ENCODE data around the gene MORN5.

The MORN5 gene

DNA sequence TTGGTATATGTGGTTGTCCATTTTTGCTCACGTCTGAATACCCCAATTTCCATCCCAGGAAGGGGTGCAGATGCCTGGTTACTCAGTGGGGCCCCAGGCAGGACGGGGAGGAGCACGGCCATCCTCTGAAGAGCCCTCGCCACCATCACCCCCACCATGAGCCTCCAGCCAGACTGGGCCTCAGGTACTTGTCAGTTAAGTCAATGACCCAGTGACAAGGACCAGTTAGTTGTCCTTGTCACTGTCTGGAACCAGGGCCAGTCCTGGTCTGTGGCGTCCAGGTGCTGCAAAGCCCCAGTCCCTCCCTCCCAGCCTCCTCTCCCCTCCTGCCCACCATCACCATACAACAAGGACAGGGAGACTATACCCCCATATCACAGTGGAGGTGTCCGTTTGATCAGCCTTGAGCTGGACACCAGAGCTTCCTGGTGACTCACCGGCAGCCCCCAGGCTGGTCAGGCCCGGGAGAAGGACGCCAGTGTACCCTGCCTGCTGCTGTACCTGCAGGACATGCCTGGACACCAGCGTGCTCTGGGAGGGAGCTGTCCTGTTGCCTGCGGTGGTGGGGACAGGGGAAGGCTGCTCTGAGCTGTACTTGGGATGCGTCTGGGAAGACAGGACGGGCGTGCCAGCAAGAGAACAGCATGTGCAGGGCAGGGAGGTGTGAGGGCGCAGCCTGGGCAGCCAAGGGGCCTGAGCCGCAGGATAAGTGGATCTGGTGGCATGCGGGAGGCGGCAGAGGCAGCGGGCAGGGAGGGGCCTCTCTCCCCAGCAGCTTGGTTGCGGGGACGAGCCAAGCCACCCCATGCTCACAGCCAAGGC lies 34.0 kb upstream of the MORN5 start:
- FAIRE-seq = no peak

DNA sequence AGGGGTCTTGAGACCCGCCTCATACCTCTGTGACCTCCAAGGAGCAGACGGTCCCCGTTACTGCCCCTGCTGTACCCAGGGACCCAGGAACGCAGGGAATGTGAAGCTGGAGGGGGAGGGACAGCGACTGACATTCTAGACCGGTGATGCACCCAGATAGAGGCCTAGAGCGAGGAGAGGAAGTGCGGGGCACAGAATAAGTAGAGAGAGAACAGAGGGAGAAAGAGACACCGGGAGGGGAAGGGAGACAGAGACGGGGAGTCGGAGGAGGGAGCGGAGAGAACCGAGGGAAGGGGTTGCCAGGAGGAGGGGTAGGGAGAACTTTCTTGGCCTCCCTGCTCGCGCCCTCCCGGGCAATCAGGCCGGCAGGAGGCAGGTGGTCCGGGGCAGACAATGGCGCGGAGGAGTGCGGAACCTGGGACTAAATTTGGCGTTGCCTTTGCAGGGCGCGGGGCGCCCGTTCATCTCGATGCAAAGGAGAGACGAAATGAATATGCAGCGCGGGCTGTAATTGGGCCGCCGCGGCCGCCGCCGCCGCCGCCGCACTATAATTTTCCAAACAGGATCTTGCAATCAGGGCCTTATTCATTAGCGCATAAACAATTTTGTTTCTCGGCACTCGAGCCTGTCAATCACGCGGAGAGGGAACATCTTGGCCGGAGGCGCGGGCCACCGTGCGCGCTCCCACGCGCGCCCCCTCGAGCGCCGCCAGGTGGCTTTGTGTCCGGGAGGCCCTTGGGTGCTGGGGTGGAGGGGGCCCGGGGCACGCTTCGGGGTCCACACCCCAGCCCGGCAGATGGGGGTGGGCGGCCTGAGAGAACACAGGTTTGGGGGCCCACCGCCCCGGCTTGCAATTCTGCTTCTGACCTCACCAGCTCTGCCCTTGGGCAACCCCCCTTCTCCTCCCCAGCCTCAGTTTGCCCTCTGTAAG lies 33.1 kb upstream of the MORN5 start:
- FAIRE-seq = no peak

DNA sequence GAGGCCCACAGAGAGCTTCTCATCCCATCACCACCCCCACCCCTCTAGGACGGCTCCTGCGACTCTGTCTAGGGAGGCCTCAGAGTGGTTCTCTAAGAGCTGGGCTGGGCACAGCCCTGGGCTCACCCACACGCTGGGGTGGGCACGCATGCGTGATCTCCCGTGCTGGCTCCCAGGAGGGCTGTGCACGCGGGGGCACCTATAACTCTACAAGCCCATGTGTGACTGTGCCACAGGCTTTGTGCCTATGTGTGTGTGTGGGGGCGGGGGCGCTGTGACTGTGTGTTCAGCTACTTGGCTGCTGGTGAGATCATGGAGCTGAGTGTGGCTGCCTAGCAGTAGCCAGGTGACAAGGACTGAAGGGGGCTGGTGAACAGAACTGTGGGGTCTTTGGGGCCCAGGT lies 32.3 kb upstream of the MORN5 start:
- FAIRE-seq = no peak

DNA sequence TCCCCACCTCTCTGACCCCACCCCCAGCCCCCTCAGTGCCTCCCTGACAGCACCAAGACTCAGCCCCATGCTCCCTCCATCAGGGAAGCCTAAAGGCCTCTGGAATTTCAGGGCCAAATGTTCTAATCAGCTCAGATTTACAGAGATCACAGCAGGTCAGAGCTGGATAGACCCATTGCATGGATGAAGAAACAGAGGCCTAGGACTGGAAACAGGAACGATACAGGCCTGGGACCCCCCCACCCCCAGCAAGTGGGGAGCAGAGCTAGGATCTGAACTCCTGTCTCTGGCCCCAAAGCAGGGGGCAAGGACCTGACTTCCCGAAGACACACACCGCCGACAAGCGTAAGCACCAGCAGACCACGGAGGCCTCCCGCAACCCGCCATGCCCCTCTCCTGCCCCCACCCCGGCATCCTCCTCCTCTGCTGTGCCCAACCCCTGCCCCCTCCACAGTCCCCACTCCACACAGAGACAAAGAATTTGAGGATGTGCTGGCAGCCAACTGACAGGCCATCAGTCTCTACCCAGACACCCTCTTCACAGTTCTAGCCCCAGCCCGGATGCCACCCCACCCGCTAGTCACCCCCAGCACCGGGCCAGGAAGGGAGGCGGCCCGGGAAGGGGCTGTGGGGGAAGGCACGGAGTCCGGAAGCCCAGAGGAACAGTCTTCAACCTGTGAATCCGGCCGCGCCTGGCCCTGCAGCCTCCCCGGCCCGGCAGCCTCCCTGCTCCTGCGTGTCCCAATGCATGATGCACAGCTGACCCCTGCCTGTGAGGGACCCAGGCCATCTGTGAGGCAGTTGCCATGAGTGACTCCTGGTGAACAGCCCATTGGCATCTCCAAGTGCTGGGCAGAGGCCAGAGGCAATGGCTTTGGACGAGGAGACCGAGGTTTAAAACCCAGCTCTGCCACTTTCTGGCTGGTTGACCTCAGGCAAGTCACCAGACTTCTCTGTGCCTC lies 31.4 kb upstream of the MORN5 start:
- no peak for FAIRE-seq

DNA sequence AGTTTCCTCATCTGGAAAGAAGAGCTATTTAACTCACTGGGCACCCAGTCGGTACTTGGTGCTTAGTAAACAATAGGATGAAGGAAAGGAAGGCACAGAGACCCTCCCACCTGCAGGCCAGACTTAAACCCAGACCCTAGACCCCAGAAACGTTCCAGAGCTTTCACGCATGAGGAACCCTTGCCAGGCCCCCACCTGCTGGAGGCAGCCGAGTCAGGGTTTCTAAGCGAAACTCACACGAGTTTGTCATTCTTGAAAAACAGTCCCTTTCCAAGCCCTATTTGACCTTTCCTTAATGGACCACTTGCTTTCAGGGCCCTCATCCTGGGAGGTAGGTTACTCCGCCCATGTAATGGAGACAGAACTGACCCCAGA lies 30.8 kb upstream of the MORN5 start:
- no peak for FAIRE-seq

DNA sequence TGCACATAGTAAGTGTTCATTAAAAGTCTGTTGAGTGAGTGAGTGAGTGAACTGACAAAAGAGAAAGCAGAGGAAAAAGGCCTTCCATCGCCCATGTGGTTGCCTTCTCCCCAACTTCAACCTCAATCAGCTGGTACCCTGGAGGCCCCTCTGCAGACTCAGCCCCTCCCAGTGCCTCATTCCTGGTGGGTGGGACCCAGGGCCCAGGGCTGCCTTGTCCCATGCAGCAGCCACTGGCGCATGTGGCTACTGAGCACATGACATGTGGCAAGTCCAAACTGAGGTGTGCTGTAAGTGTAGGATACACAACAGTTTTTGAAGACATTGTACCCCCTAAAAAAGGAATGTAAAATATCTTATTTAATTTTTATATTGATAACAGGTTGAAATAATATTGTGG lies 29.7 kb upstream of the MORN5 start:
- FAIRE-seq = no peak

DNA sequence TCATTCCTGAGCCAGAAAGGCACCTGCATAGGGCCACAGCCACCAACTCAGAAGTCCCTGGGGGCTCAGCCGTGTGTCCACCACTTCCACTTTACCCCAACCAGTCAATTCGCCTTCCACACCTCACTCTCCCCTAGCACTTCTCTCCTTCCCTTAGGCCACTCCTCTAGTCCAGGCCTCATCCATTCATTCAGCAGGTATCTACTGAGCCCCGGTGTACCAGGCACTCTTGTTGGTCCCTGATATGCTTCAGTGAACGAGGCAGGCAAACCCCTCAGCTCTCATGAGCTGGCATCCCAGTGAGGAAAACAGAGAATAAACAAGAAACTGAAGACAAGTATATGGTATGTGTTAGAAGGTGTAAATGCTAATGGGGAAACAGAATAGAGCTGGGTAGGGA lies 28.9 kb upstream of the MORN5 start:
- no peak for FAIRE-seq

DNA sequence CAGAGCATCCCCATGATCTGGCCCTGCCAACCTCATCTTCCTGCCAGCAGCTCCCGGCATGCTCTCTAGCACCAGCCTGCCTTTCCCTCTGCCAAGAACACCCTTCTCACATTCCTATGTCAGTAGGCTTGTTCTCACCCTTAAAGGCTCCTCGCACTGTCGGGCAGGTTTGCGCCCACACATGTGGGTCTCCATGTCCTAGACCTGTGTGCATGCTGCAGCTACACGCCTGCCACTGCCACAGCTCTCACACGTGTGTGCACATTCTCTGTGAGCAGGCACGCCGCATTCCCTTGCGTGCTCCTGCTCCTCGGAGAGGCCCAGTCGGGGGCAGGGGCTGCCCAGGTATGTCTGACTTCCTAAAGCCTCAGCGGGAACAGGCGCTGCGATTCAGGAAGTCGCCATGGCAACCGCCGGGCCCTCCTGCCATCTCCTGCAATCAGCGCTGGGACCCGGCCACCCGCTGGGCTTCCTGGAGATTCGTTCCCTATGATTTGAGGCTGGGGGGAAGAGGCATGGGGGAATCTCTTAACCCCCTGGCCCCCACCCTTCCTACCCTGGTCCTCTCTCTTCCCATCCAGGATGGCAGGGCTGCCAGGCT lies 28.2 kb upstream of the MORN5 start:
- FAIRE-seq = no peak

DNA sequence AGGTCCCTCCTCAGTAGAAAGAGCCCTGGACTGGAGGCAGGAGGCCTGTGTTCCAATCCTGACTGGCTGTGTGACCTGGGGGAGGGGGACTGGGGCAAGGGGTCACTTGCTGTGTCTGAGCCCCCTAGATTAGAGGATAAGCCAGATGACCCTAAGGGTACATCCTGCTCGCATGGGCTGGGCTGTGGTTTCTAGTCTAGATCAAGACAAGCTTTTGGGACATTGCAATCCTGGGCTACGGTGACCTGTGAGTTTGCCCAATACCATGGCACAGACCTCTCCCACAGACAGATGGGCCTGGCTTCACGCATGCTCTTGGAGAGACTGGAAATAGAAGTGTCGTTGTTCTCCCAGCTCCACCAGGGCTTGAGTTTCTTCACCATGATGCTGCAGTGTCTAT lies 27.2 kb upstream of the MORN5 start:
- FAIRE-seq = no peak

DNA sequence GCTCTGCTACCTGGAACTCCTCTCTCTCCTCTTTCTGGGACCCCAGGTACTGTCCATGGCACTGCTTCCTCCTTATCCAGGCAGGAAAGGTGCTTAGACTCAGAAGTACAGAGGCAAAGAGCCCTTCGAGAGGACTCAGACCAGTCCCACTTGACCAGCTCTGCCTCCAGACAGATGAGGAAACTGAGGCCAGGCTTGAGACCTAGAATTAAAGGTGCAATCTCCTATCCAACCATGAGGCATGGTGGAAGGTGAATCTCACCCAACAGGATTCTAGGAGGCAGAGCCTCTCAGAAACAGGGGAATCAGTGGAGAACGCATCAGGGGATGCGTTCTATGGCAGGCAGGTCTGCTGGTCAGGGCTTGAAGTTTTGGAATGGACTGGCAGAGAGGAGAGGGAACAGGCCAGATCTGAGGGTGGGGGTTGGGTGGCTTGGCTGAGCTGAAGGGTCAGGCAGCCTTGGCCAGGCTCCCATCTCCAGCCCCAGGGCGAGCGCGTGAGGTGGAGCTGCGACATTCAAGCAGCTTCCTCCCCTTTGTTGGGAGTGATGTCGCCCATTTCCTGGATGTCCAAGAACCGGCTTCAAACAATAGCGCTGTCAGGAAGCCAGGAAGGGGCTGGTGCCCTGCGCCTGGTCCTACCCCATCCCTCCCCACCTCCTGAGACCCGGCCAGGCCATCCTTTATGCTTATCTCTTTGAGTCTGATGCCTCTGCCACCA lies 26.3 kb upstream of the MORN5 start:
- no peak for FAIRE-seq

DNA sequence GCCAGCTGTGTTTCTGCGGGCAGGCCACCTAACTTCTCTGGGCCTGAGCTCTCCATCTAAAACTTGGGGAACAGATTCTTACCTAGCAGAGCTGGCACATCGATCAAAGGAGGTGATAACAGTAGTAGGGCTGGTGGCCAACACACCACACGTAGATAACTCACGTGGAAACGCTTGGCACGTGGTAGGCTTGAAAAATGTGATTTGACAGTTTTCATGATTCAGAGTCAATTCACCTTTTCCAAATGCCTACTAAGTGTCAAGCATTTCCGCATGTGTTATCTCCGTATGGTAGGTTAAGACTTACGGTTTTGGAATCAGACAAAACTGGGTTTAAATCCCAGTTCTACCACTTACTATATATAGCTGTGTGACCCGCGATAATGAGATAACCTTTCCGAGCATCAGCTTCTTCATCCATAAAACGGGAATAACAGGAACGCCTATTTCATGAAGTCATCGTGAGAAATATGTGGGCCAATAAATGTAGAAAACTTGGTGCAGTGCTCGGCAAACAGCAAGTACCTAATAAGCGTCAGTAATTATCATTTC lies 25.6 kb upstream of the MORN5 start:
- no peak for FAIRE-seq

DNA sequence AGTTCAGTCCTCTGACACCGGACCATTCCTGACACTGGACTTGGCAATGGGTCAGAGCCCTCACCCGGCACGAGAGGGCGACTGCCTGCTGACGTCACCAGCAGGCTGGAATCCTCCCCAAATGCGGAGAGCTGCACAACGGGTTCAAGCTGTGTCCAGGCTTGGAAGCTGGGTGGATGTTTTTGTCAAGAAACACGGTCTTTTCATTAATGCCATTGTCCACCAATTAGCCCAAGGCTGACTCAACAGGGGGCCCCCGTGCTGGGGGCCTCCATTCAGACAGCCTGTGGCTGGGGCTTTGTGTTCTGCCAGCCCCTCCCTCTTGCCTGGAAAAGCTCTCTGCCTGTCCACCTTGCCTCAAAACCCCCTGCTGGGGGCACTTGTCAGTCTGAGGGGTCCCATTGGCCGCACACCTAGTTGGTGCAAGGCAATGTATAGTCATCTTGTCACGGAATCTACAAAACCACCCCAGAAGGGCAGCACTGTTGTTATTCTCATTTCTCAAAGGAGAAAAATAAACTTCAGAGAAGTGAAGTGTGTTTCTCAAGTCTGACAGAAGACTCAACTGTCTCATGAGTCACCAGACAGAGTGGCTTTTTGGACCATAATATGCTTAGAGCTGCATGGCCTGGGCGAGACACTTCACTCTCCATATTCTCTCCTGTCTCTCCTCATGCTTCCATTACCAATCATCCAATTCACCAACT lies 24.7 kb upstream of the MORN5 start:
- no peak for FAIRE-seq

DNA sequence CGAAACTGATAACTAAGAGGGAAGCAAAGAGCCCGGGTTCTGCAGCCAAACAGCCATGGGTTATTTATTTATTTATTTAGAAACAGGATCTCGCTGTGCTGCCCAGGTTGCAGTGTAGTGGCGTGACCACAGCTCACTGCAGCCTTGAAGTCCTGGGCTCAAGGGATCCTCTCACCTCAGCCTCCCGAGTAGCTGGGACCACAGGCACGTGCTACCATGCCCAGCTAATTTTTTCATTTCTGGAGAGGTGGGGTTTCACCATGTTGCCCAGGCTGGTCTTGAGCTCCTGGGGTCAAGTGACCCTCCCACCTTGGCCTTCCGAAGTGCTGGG lies 24.2 kb upstream of the MORN5 start:
- no peak for FAIRE-seq

DNA sequence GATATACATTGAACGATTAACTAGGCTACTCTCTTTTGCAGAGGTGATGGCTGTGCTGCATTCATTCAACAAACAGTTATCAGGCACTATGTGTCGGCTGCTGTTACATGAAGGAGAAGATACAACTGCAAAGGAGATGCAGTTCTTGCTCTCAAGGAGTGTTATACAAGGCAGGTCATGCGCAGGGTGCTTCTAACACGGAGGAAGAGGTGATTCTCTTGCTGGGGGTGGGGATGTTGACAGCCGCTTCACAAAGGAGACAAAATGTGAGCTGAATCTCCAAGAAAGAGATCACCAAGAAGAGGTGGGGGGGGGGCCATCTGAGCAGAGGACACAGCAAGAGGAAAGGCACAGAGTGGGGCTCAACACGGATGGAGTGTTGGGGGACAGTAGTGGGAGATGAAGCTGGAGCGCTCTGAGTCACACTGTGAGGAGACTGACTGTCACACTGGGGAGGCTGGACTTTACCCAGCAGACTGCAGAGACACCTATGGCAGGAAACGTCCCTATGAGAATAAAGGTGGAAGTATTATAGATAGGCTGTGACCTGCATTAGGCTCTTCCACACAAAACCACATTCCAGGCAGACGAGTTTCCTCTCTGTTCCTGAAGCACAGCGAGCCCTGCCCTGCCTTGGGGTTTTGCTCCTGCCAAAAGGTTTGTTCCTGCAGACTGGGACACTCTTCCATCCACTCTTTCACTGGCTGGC lies 21.0 kb upstream of the MORN5 start:
- no peak for FAIRE-seq

DNA sequence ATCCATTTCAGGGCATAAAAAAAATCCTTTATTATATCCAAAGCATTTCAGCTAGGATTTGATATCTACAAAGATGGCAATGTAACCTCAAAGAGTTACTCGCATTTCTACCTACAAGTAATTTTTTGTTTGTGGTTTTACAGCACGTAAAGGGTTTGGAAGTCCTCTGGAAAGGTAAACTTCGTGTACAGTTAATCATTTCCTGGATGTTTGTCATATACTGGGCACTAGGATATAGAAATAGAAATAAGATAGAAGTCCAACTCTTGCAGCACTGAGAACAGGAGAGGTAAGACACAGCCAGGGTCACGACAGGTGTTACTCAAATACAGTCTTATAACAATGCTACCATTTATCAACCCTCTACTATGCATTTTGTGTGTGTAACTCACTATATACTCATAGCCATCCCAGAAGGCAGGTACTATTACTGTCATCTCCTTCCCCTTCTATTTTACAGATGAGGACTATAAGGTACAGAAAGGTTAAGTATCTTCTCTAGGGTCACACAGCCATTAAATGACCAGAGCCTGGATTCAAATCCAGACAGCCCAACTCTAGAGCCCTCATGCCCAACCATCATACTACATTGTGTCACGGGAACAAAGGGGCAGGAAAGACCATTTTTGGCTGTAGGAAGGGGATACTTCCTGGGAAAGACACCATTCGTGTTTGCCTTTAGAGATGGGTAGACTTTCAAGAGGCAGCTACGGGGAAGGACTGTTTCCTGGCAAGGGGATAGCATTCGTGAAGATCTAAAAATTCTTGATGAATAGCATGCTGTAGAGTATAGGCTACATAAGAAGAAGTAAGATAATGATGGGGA lies 19.1 kb upstream of the MORN5 start:
- no peak for FAIRE-seq

DNA sequence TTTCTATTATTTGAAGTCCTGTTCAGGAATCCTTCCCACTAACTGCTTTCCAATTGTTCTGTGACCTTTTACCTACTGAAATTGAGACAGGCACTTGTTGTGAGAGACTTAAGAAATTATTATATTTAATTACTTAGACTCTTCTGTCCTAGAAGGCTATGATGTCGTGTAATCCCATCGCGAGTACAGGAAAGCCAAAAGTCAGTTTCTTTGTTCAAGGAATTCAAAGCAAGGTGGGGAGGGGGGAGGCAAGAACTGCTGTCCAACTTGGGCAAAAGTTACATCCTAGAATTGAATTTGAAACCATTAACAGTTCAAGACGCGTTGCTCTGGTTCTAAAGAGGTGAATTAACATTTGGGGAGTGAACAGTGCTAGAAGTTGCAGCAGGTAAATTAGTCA lies 18.0 kb upstream of the MORN5 start:
- no peak for FAIRE-seq

DNA sequence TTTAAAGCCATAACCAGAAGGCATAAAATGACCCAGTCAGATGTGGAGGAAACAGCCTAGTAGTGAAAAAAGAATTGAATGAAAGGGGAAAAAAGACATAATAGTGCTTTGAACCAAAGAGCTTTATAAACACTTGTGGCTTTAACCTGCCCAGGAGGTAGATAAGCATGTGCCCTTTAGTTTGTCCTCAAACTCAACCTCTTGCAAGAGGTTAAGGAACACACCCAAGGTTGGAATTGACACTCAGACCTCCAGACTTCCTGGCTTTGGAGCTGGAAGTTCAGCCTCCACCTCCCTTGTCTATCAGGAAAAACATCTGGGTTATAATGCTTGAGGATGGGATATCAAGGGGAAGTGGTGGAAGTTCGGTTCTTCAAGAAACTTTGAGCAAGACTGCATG lies 16.4 kb upstream of the MORN5 start:
- FAIRE-seq = no peak

DNA sequence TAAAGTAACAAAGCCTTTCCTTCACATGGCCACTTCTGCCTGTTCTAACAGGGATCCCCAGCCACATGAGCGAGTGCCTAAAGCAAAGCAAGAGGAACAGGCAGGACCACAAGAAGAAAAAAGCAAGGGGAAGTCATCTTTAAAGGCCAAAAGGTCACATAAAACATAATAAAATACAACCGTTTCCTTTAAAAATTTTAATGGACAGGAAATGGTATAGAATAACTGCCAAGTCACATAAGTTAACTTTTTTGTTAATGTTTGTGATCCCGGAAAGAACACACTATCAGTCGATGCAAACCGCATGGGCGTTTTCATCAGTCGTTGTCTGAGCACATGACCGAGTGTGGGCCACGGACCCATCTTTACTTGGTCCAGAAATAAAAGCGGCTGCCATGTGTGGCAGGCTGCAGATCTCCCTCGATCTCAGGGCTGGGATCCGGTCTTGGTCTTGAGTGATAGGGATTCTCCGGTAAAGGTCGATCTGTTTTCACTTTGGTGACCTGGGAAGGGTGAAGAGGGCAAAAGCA lies 15.8 kb upstream of the MORN5 start:
- FAIRE-seq = no peak

Measured in TTC549 (cell line).